ENCODE measurements around the gene TBCE. TPM values are rescaled to one million over a fixed set of nuclear protein-coding genes. Genes with fewer than 3 reads are reported as not detected.

Gene TBCE
- total RNA-seq, 2 donors from 2014 or later = 19.2 to 26.4 TPM

DNA sequence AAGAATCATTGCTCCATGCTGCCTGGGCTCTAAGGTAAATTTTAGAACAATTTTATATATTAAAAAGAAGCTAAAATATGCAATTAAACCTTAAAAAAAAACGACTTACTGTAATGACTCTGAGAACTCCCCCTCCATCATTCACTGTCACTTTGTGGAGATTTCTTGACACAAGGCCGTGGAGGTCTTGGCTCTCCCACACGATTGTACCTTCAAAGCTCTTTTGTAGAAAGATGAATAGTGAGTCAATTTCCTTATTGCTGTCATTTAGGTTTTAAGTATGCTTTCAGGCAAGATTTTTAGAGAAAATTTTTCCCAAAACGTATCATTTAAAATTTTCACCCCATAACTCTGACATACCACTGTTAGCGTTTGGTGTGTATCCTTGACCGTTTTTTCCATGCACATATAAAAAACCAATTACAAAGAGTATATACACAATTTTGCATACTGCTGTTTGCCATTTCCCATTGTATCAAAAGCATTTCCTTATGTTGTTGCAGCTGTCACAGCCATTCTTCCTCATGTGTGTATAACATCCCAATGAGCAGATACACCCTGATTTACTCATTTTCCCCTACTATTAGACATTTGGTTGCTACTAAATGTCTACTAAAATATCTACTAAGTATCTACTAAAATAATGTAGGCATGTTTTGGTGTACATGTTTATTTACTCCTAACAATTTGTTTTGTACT, 103.7 kb downstream of the TBCE start:
- ATAC-seq (peak; percentile 75), DNase-seq (no peak)
- intact Hi-C loops (cut with DNase I, micrococcal nuclease) = no loop called here

DNA sequence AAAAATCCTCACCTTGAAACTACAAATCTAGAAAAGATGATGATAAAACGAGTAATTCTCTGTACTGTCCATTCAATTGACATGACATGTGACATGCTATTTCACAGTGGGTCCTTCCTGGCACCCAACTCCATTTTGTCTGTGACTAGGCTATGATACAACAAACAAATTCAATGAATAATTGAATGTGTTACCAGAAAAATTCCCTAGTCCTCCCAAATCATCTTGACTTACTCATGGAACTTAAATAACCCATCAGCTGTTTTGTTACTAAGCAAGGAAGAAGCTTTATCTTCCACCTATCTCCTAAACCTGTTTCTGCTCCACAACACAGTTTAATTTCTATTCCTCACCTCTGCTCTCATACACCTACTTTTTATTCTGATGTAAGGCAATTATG, 106.6 kb downstream of the TBCE start:
- ATAC-seq (no peak), DNase-seq (no peak)
- intact Hi-C loops (cut with DNase I, micrococcal nuclease) = no loop called here

DNA sequence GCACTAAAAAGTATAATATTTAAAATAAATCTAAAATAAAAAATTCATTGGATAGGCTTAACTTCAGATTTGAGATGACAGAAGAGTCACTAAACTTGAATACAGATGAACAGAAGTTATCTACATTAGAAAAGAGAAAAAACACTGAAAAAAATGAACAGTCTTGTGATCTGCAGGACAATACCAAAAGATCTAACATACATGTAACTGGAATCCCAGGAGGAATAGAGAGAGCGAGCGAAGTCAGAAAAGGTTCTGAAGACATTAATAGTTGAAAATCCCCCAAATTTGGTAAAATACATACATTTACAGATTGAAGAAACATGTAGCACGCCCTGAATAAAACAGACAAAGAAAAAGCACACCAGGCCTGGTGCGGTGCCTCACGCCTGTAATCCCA, 115.9 kb downstream of the TBCE start:
- intact Hi-C loops (cut with DNase I, micrococcal nuclease) = no loop called here
- ATAC-seq (no peak), DNase-seq (no peak)

DNA sequence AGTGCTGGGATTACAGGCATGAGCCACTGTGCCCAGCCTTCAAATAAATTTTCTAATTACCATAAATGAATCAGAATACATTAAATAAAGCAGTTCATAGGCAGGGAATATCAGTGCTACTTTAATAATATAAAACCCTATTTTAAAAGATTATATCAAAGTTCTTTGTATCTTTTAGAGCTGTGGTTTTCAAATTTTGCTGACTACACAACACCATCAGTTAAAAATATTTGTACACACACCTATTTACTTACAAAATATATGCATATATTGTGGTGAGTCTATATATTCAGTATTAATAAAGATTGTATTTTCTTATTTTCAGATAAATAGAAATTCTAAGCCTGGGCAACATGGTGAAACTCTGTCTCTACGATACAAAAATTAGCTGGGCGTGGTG, 118.3 kb downstream of the TBCE start:
- no peak for ATAC-seq
- DNase-seq = no peak
- intact Hi-C loops (cut with DNase I, micrococcal nuclease) = no loop called here

DNA sequence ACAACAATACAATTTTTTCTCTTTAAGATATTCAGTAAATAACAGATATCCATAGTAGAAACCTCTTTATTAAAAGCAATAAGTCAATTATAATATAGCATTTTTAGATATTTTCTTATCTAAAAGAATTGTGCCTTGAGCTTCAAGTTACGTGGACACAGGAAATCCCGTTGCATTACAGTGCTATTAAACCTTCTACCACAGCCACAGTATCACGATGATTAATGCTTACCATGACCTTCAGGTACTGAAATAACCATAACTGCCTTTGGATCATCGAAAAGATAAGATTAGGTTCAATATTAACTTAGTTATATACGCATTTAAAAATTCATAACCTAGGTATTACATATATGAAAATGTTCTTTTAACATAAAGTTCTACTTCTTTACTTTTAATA, 119.1 kb downstream of the TBCE start:
- DNase-seq = no peak
- ATAC-seq = no peak
- intact Hi-C loops (cut with DNase I, micrococcal nuclease) = no loop called here

DNA sequence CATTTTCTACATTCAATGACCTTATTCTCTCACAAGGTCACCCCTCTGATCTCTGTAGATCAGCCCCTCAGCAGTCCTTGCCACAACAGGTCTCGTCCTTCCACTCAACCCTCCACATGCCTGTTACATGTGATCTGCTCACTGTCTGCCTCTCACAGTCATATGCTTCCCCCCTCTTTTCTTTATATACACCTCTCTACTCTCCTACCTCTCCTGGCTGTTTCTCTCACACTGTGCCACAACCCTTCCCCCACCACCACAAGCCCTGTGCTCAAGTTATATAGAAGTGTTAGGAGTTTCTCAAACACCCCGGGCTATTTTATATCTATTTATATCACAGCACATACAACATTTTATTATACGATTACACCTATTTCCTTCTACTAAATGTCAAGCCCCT, 124.4 kb downstream of the TBCE start:
- ATAC-seq = no peak
- intact Hi-C loops (cut with DNase I, micrococcal nuclease) = no loop called here
- no peak for DNase-seq

DNA sequence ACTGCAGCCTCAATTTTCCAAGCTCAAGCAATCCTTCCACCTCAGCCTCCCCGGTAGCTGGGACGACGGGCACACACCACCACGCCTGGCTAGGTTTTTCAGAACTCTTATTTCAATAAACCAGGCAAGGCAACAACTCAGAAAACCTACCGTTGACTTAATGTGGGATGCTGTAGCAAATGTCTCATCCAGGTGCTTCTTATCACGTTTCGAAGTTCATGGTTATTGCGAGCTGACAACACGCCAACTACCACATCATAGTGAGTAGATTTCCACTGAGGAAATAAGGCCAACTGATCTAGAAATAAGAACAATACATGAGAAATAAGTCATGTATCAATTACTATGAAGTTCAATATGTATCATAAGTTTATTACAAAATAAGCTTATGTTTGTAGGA, 127.3 kb downstream of the TBCE start:
- intact Hi-C loops (cut with DNase I, micrococcal nuclease) = no loop called here
- ATAC-seq (no peak), DNase-seq (no peak)

DNA sequence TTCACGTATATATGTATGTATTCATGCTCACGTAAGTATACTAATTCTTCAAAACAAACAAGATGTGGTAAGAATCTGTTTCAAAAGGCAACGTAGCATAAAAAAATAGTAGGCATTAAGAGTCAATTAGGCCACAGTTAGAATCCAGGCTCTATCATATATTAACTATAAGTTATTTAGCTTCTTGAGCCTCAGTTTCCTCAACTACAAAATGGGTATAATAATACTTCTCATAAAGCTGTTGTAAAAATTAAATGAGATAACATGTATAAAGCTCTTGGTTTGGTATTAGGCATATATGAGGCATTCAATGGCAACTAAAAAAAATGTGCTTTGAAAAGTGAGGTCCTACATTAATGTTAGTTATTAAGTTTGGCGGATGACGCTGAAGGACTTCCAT, 127.8 kb downstream of the TBCE start:
- no peak for ATAC-seq
- intact Hi-C loops (cut with DNase I, micrococcal nuclease) = no loop called here
- DNase-seq = no peak

DNA sequence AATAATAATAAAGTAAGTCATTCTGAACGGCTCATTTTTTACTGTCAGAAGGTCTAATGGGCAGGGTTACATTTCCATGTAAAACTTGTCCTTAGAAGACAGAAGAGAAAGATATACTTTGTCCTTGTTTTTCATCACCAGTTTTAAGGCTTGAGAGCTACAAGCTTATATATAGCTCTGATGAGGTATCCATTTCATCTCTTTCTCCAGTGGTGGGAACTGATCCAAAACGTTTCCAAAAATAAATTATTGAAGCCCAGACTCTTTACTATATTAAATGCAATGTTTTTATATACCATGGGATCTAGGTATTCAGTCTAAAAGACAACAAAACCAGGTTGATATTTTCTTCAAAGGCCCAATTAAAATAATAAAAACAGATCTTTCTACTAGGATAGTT, 128.3 kb downstream of the TBCE start:
- ATAC-seq = no peak
- intact Hi-C loops (cut with DNase I, micrococcal nuclease) = no loop called here
- no peak for DNase-seq

DNA sequence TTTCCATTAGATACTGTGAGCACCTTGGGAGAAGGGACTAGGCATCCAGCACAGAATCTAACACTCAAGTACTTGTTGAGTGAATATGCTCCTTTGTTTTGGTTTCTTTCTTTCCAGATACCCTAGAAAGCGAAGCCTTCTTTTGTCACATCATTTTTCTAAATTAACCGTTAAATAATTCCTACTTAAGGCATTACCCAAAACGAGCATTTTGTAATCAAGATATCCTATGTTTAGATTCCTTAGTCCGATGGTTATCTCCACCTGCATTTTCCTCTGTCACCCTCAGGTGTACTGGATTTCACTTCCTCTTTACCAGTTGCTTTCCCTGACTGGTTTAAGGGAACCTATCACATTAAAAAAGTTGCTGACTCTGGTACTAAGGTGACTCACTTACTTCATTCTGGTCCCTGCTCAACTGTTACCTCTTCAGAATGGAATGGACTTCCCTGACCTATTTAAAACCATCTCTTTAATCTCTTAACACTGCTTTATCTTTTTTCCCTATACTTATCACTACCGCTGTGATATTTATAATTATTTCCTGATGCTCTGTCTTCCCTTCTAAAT, 133.8 kb downstream of the TBCE start:
- DNase-seq (no peak), ATAC-seq (no peak)
- intact Hi-C loops (cut with DNase I, micrococcal nuclease) = no loop called here

Other genes starting within 250 kb of the TBCE start
- 100 to 1,000 TPM in 1 of 2 donors, 10 to 100 TPM in 1; 84.6 to 108 TPM for gene TOMM20, start 238.6 kb upstream of the TBCE start, total RNA-seq
- 10 to 100 TPM; 50.8 to 58.7 TPM for gene RBM34, start 206.2 kb upstream of the TBCE start, total RNA-seq
- gene ARID4B, start 39.2 kb upstream of the TBCE start, total RNA-seq = 10 to 100 TPM; 26.2 to 33.9 TPM
- 10 to 100 TPM; 29.9 to 30.9 TPM for gene GGPS1, start 38.9 kb upstream of the TBCE start, total RNA-seq
- 10 to 100 TPM; 18.6 to 18.7 TPM for gene B3GALNT2, start 137.0 kb downstream of the TBCE start, total RNA-seq